Cardiac fibroblast (primary cell): ENCODE measurements around the gene GCLC.

Experiments
- DNase-seq, 2 donors: peaks; one replicate each; pipeline versions ENCODE4 v3.0.0 to v3.0.0-alpha.2; 2010; ENCODE audit warnings: low read depth in 2 of 2
- H3K4me3 ChIP-seq, 2 donors: replicated peaks in 1 of 2; 1 replicate in 1 of 2; 2 replicates in 1 of 2; pipeline ENCODE4 v1.5.1; 2011; ENCODE audit warnings: low read depth in 2 of 2, low read length in 2 of 2, mild to moderate bottlenecking in 2 of 2, moderate library complexity in 1 of 2
- CTCF ChIP-seq: IDR thresholded peaks from one replicate; pipeline ENCODE4 v1.5.1; 2011; ENCODE audit warnings: low read depth, mild to moderate bottlenecking, low read length, inconsistent platforms

GCLC gene

GRCh38 chr6:53506872-53507271, 38.0 kb downstream of the GCLC start:
- DNase-seq = no peak
- H3K4me3 ChIP-seq = no peak overlapping the region
- no peak for TF ChIP-seq CTCF

DNA sequence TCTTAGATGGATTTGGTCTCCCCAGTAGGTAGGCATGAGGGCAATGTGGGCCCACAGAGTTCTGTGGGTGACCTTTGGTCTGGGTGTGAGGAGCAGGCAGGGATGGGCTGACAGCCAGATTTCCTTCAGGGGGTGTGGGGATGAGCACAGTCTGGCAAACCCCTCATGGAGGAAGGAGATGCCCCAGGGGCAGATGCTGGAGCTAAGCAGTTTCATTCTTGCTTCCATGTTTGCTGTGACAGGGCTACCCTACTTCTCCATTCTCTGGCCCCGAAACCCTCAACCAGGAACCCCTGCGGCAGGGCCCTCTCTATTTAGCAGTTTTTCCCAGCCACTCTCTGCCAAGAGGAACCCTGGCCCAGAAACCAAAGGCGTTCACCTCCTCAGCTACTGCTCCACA, 40.4 kb downstream of the GCLC start:
- DNase-seq = no peak
- H3K4me3 ChIP-seq = no peak overlapping the region
- no peak for TF ChIP-seq CTCF

DNA sequence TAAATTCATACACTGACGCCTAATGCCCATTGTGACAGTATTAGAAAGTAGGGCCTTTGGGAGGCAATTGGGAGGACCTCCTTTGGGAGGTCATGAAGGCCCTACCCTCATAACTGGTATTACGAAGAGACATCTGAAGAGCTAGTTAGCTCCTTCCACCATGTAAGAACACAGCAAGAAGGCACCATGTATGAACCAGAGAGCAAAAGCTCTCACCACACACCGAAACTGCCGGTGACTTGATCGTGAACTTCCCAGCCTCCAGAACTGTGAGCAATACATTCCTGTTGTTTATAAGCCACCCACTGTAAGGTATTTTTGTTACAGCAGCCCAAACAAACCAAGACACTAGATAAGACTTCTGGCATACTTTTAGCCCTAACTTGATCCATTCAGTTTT, 41.8 kb downstream of the GCLC start:
- no peak for TF ChIP-seq CTCF
- no peak for DNase-seq
- no peak overlapping the region for H3K4me3 ChIP-seq

DNA sequence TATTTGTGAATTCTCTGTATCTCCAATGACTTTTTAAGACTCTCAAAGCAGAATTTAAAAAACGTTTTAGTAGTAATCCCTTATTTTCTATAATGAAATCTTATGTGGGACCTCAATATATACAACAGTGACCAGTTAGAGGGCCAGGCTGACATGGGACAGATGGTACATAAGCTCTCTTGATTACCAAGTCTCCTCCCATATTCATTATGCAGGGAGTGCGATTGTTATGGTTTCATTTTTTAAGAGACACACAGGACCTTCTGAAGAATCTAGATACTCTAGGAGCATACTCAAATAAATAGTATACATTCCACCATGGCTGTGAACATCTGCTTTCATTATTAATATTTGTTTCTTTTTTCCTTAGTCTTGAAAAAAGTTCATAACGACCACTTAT, 43.5 kb downstream of the GCLC start:
- TF ChIP-seq CTCF = no peak
- no peak overlapping the region for H3K4me3 ChIP-seq
- no peak for DNase-seq

GRCh38 chr6:53500095-53500494, 44.8 kb downstream of the GCLC start:
- DNase-seq = no peak
- H3K4me3 ChIP-seq = no peak overlapping the region
- no peak for TF ChIP-seq CTCF

- no peak for DNase-seq
- no peak overlapping the region for H3K4me3 ChIP-seq
- no peak for TF ChIP-seq CTCF
Measured at GRCh38 chr6:53499094-53499493, 45.8 kb downstream of the GCLC start.

GRCh38 chr6:53498649-53499048, 46.3 kb downstream of the GCLC start:
- no peak for DNase-seq
- no peak for TF ChIP-seq CTCF
- no peak overlapping the region for H3K4me3 ChIP-seq
